ENCODE results near the gene EYA3. TPM values are rescaled to one million over a fixed set of nuclear protein-coding genes. Genes with fewer than 3 reads are reported as not detected.

EYA3 gene
- total RNA-seq, 1 donor from 2014 or later, result 17.5 TPM

GRCh38 chr1:28134651-28135207 lies 46.3 kb upstream of the EYA3 start:
- Mint-ChIP-seq H3K4me1 (ENCODE audit: unreplicated experiment) (no peaks in the 10 kb centered on the region), H3K27ac (ENCODE audit: unreplicated experiment) (no peak overlapping the region), H3K27me3 (ENCODE audit: unreplicated experiment) (peaks cover 20% of the 10 kb centered on the region), H3K36me3 (ENCODE audit: unreplicated experiment) (no peaks in the 10 kb centered on the region), H3K4me3 (ENCODE audit: unreplicated experiment) (no peak overlapping the region), H3K9me3 (ENCODE audit: unreplicated experiment) (no peaks in the 10 kb centered on the region)
- DNase-seq (ENCODE audit: extremely low spot score, unreplicated experiment), result no peak
- TF ChIP-seq CTCF (IDR thresholded peaks at IDR 0.05), result no peak

DNA sequence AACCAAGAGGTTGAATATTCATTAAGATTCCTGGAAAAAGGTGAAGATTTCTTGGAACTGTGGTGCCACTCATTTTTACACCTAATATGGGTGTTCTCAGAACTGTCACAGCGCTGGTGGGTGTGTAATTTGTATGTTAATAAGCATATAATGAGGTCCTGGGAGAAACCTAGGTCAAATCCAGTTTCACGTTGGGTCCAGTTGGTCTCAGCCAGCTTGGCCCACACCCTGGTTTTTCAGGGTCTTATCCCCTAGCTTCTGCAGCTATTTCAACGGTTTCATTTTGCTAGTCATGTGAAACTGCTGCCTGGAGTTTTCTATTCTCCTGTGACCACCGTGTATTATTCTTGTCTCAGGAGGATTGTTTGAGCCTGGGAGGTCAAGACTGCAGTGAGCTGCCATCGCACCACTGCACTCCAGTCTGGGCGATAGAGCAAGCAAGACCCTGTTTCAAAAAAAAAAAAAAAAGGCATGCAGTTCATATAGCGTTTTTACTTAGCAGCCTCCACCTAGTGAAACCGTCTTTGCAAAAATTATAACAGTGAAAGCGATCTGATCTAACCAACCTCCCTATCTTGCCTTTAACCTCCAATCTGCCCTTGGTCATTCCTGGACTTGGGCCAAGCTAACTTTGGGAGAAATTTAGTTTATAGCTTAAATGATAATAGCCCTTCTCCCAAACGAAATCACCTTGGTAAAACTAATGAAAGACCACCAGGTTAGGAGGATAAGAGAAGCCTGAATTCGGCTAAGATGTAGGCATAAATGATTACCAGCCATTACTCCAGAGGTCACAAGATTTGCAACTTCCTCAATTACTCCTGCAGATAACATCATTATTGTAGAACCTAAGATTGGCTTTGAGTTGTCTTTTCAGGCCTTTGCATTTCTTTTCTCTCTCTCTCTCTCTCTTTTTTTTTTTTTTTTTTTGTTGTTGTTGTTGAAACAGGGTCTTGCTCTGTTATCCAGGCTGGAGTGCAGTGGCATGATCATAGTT lies 44.1 kb upstream of the EYA3 start:
- H3K4me3 Mint-ChIP-seq (ENCODE audit: unreplicated experiment), result no peak overlapping the region
- H3K27ac Mint-ChIP-seq (ENCODE audit: unreplicated experiment), result no peak overlapping the region
- H3K36me3 Mint-ChIP-seq (ENCODE audit: unreplicated experiment), result no peaks in the 10 kb centered on the region
- no peak for TF ChIP-seq CTCF (IDR thresholded peaks at IDR 0.05)
- no peaks in the 10 kb centered on the region for H3K4me1 Mint-ChIP-seq (ENCODE audit: unreplicated experiment)
- no peaks in the 10 kb centered on the region for H3K9me3 Mint-ChIP-seq (ENCODE audit: unreplicated experiment)
- H3K27me3 Mint-ChIP-seq (ENCODE audit: unreplicated experiment), result peaks cover 21% of the 10 kb centered on the region
- DNase-seq (ENCODE audit: extremely low spot score, unreplicated experiment), result no peak

DNA sequence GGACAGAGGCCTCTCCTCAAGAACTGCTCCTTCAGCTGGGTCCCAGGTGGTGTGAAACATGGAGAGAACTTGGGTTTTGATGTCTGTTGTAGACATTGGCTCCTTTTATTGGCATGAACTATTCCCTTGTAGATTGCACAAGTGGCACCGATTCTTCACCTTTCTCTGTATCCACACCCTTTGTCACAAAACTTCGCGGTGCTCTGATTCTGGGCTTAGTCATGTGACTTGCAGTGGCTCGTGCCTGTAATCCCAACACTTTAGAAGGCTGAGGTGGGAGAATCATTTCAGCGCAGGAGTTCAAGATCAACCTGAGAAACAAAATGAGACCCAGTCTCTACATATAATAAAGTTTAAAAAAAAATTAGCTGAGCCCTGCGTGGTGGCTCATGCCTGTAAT lies 42.5 kb upstream of the EYA3 start:
- Mint-ChIP-seq H3K4me3 (ENCODE audit: unreplicated experiment) (no peak overlapping the region), H3K27ac (ENCODE audit: unreplicated experiment) (no peak overlapping the region), H3K9me3 (ENCODE audit: unreplicated experiment) (no peaks in the 10 kb centered on the region), H3K36me3 (ENCODE audit: unreplicated experiment) (no peaks in the 10 kb centered on the region), H3K27me3 (ENCODE audit: unreplicated experiment) (peaks cover 35% of the 10 kb centered on the region), H3K4me1 (ENCODE audit: unreplicated experiment) (no peaks in the 10 kb centered on the region)
- no peak for DNase-seq (ENCODE audit: extremely low spot score, unreplicated experiment)
- no peak for TF ChIP-seq CTCF (IDR thresholded peaks at IDR 0.05)

DNA sequence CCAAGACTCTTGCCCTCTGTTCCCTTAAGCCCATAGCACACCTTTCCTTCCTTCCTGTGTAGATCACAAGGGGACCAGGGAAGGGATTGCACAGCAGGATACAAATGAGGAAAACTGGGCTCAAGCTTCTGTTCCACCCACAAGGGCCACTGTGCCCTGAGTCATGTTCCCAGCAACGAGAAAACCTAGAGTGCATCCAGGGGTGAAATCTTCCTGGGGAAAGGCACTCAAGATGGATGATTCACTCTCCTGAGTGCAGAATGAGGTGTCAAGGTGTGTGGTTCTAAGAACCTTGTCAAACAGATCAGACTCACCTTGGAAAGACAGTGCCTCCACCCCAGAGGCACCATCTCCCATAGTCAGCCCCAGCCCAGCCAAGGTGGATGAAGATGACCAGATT lies 40.7 kb upstream of the EYA3 start:
- H3K36me3 Mint-ChIP-seq (ENCODE audit: unreplicated experiment), result no peaks in the 10 kb centered on the region
- DNase-seq (ENCODE audit: extremely low spot score, unreplicated experiment), result no peak
- H3K4me1 Mint-ChIP-seq (ENCODE audit: unreplicated experiment), result no peaks in the 10 kb centered on the region
- H3K9me3 Mint-ChIP-seq (ENCODE audit: unreplicated experiment), result no peaks in the 10 kb centered on the region
- TF ChIP-seq CTCF (IDR thresholded peaks at IDR 0.05), result no peak
- H3K27ac Mint-ChIP-seq (ENCODE audit: unreplicated experiment), result no peak overlapping the region
- H3K4me3 Mint-ChIP-seq (ENCODE audit: unreplicated experiment), result no peak overlapping the region
- peaks cover 38% of the 10 kb centered on the region for H3K27me3 Mint-ChIP-seq (ENCODE audit: unreplicated experiment)

GRCh38 chr1:28127617-28128257 lies 39.3 kb upstream of the EYA3 start:
- DNase-seq (ENCODE audit: extremely low spot score, unreplicated experiment), result no peak
- H3K4me3 Mint-ChIP-seq (ENCODE audit: unreplicated experiment), result no peak overlapping the region
- no peaks in the 10 kb centered on the region for H3K4me1 Mint-ChIP-seq (ENCODE audit: unreplicated experiment)
- TF ChIP-seq CTCF (IDR thresholded peaks at IDR 0.05), result no peak
- H3K27ac Mint-ChIP-seq (ENCODE audit: unreplicated experiment), result no peak overlapping the region
- H3K9me3 Mint-ChIP-seq (ENCODE audit: unreplicated experiment), result no peaks in the 10 kb centered on the region
- H3K27me3 Mint-ChIP-seq (ENCODE audit: unreplicated experiment), result peaks cover 37% of the 10 kb centered on the region
- no peaks in the 10 kb centered on the region for H3K36me3 Mint-ChIP-seq (ENCODE audit: unreplicated experiment)

Data from osteocyte (in vitro differentiated cells).